Measurements from ENCODE around the gene MTMR11. TPM values are rescaled to one million over a fixed set of nuclear protein-coding genes. Genes with fewer than 3 reads are reported as not detected.

MTMR11 gene
- total RNA-seq, 1 experiment from 2014 or later: 3.9 TPM

DNA sequence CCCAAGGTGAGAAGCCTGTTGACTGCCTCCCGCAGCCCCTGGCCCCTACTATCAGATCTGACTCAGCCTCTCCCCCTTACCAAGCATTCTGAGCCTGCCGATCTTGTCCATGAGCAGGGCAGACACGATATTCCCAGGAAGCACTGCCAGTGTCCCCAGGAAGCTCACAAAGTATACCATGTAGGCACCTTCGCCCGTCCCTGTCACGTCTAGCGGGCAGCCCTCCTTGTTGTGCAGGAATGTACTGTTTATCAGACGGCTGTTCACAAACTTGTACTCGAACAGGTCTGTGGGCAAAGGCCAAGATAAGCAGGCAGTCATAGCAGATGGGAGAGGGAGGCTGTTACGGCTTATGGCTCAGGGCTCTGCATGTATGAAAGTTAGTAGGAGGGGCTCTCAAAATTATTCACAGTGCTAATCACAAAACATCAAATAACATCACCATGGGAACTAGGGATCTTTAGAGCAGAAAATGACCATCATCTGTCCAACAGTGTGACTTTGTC is 30.1 kb downstream of the MTMR11 start:
- Histone ChIP-seq H3K56ac (ENCODE audit: insufficient read length, low read depth, low read length) (no peak overlapping the region), H4K5ac (ENCODE audit: insufficient read length, low read depth, low read length) (no peak overlapping the region), H4K20me1 (ENCODE audit: control insufficient read depth, insufficient read depth, insufficient read length) (no peaks in the 10 kb centered on the region), H3K4me1 (ENCODE audit: insufficient read depth, low read length) (no peaks in the 10 kb centered on the region), H3K14ac (ENCODE audit: insufficient read depth, low read length) (no peak overlapping the region), H3K27ac (ENCODE audit: insufficient read length, low read depth, low read length) (no peak overlapping the region), H3K79me2 (ENCODE audit: insufficient read depth, low read length) (no peaks in the 10 kb centered on the region), H3K79me1 (ENCODE audit: insufficient read depth, low read depth, low read length, poor library complexity, severe bottlenecking) (no peaks in the 10 kb centered on the region), H2BK120ac (ENCODE audit: low read depth, low read length, poor library complexity, severe bottlenecking) (no peak overlapping the region), H3K23ac (ENCODE audit: insufficient read length, low read depth, low read length) (no peak overlapping the region), H4K91ac (ENCODE audit: insufficient read length, low read depth, low read length) (no peak overlapping the region), H3K27me3 (ENCODE audit: insufficient read depth, low read length) (no peaks in the 10 kb centered on the region), H2BK20ac (ENCODE audit: low read depth, low read length, poor library complexity, severe bottlenecking) (no peak overlapping the region), H3K4ac (ENCODE audit: low read depth, low read length) (no peak overlapping the region), H3K18ac (ENCODE audit: insufficient read length, low read depth, low read length) (no peak overlapping the region), H3K23me2 (ENCODE audit: insufficient read length, low read depth, low read length, poor library complexity, severe bottlenecking) (no peaks in the 10 kb centered on the region), H3K4me2 (ENCODE audit: insufficient read depth, insufficient read length, low read length) (no peak overlapping the region), H2BK5ac (ENCODE audit: insufficient read length, low read length) (no peak overlapping the region), H3K9ac (ENCODE audit: extremely low read depth, insufficient read length, low read length) (no peak overlapping the region), H2AK5ac (ENCODE audit: insufficient read length, low read length) (no peak overlapping the region), H3K9me3 (ENCODE audit: control insufficient read depth, low read depth, low read length) (no peaks in the 10 kb centered on the region), H3T11ph (ENCODE audit: low read length) (no peak overlapping the region), H2AFZ (ENCODE audit: low read length) (no peak overlapping the region), H2BK12ac (ENCODE audit: insufficient read length, low read depth, low read length) (no peak overlapping the region), H4K8ac (replicated peaks; ENCODE audit: insufficient read length, low read depth, low read length) (no peak overlapping the region), H2BK15ac (ENCODE audit: low read depth, low read length) (no peak overlapping the region)
- peaks cover 7 to 10% of the 10 kb centered on the region in 2 experiments for H3K4me1 Mint-ChIP-seq
- no peak overlapping the region; a peak in 3 of 7 replicates for H3K27ac Mint-ChIP-seq
- no peaks in the 10 kb centered on the region for H3K27me3 Mint-ChIP-seq (ENCODE audit: low read depth)
- peaks cover 26 to 77% (median 74%) of the 10 kb centered on the region in 3 experiments; a peak in 6 of 7 replicates for H3K36me3 Mint-ChIP-seq (ENCODE audit: insufficient read depth in 1 of 3, low read depth in 3 of 3)
- no peak for DNase-seq
- TF ChIP-seq, protein P1, sequence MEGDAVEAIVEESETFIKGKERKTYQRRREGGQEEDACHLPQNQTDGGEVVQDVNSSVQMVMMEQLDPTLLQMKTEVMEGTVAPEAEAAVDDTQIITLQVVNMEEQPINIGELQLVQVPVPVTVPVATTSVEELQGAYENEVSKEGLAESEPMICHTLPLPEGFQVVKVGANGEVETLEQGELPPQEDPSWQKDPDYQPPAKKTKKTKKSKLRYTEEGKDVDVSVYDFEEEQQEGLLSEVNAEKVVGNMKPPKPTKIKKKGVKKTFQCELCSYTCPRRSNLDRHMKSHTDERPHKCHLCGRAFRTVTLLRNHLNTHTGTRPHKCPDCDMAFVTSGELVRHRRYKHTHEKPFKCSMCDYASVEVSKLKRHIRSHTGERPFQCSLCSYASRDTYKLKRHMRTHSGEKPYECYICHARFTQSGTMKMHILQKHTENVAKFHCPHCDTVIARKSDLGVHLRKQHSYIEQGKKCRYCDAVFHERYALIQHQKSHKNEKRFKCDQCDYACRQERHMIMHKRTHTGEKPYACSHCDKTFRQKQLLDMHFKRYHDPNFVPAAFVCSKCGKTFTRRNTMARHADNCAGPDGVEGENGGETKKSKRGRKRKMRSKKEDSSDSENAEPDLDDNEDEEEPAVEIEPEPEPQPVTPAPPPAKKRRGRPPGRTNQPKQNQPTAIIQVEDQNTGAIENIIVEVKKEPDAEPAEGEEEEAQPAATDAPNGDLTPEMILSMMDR (conservative IDR thresholded peaks at IDR 0.05): no peak
- H3K4me3 Mint-ChIP-seq: peak overlapping the region in 1 of 2 experiments; percentile 3; a peak in 1 of 5 replicates
- WGBS (ENCODE audit: extremely low coverage, insufficient read length, low lambda C conversion rate): no CpG with 5 or more reads among the region's 10 CpGs
- no peaks in the 10 kb centered on the region for H3K9me3 Mint-ChIP-seq

All from H9 (cell line).